ENCODE measurements around the gene ZNF782.
"Not testable (repeated sequence)": the region's sequence is repeated elsewhere in the genome, so short reads cannot be mapped to it uniquely, and the experiment has no call there.

The ZNF782 gene

GRCh38 chr9:96853781-96854650 lies at the start of gene ZNF782:
Gene ZNF782 (minus strand): TSS chr9:96854514. CDS start chr9:96851961, 2,553 bp downstream.
- DNase-seq: peak; percentile 86

GRCh38 chr9:96900010-96900409 lies 45.7 kb upstream of the ZNF782 start:
- not testable (repeated sequence) for DNase-seq

- DNase-seq: no peak
These were observed 37.8 kb upstream of the ZNF782 start for GRCh38 chr9:96892131-96892530.

GRCh38 chr9:96888591-96888990 lies 34.3 kb upstream of the ZNF782 start:
- no peak for DNase-seq

GRCh38 chr9:96885424-96885823 lies 31.1 kb upstream of the ZNF782 start:
- no peak for DNase-seq

- DNase-seq: no peak
These were observed 30.1 kb upstream of the ZNF782 start for GRCh38 chr9:96884443-96884842.

- no peak for DNase-seq
These were observed 29.6 kb upstream of the ZNF782 start for GRCh38 chr9:96883922-96884321.

GRCh38 chr9:96877269-96877668 lies 23.0 kb upstream of the ZNF782 start:
- DNase-seq: no peak

GRCh38 chr9:96875461-96876142 lies 21.3 kb upstream of the ZNF782 start:
- peak; percentile 72 for DNase-seq

GRCh38 chr9:96874947-96875460 lies 20.7 kb upstream of the ZNF782 start:
- DNase-seq: peak; percentile 40

- no peak for DNase-seq
These were observed 20.0 kb upstream of the ZNF782 start for GRCh38 chr9:96874201-96874785.

GRCh38 chr9:96871176-96871575 lies 16.9 kb upstream of the ZNF782 start:
- no peak for DNase-seq

GRCh38 chr9:96868709-96869108 lies 14.4 kb upstream of the ZNF782 start:
- DNase-seq: no peak

GRCh38 chr9:96867079-96867804 lies 12.9 kb upstream of the ZNF782 start:
- no peak for DNase-seq

GRCh38 chr9:96865240-96865639 lies 10.9 kb upstream of the ZNF782 start:
- not testable (repeated sequence) for DNase-seq

GRCh38 chr9:96859461-96860198 lies 5.3 kb upstream of the ZNF782 start:
- DNase-seq: no peak

GRCh38 chr9:96858670-96859069 lies 4.4 kb upstream of the ZNF782 start:
- no peak for DNase-seq

- no peak for DNase-seq
These were observed 3.8 kb upstream of the ZNF782 start for GRCh38 chr9:96858018-96858573.

- DNase-seq: peak; percentile 79
These were observed 2.3 kb upstream of the ZNF782 start for GRCh38 chr9:96856363-96857286.

GRCh38 chr9:96854651-96855273 lies 448 bp upstream of the ZNF782 start:
- DNase-seq: no peak
